ENCODE results near the gene FBXL16. TPM values are rescaled to one million over a fixed set of nuclear protein-coding genes. Genes with fewer than 3 reads are reported as not detected.

The FBXL16 gene
- total RNA-seq, 4 donors from 2014 or later = 0.21 to 0.37 TPM; not detected in 2

GRCh38 chr16:654034-654433, 51.6 kb downstream of the FBXL16 start:
- TF ChIP-seq POLR2A (IDR thresholded peaks at IDR 0.05) = no peak
- TF ChIP-seq CTCF (IDR thresholded peaks at IDR 0.05) = no peak
- H3K36me3 ChIP-seq = no peaks in the 10 kb centered on the region

GRCh38 chr16:652454-653305, 52.9 kb downstream of the FBXL16 start:
- TF ChIP-seq CTCF (IDR thresholded peaks at IDR 0.05) (no peak), POLR2A (IDR thresholded peaks at IDR 0.05) (no peak)
- H3K4me3 ChIP-seq = no peak overlapping the region

More at GRCh38 chr16:654034-654433, 51.6 kb downstream of the FBXL16 start:
- DNase-seq = no peak
- Histone ChIP-seq H3K4me1 (peaks cover 0 to 14% of the 10 kb centered on the region in 2 donors), H3K27ac (no peak overlapping the region), H3K9me3 (no peaks in the 10 kb centered on the region), H3K4me3 (no peak overlapping the region), H3K27me3 (no peaks in the 10 kb centered on the region)
- intact Hi-C loops (cut with DNase I; ENCODE audit: low total_unique reads) = no loop called here

GRCh38 chr16:651844-652243, 53.8 kb downstream of the FBXL16 start:
- Histone ChIP-seq H3K27me3 (no peaks in the 10 kb centered on the region), H3K4me1 (peaks cover 0 to 26% of the 10 kb centered on the region in 2 donors), H3K4me3 (no peak overlapping the region), H3K9me3 (no peaks in the 10 kb centered on the region), H3K36me3 (no peaks in the 10 kb centered on the region), H3K27ac (no peak overlapping the region)
- DNase-seq = no peak
- no peak for TF ChIP-seq POLR2A (IDR thresholded peaks at IDR 0.05)
- TF ChIP-seq CTCF (IDR thresholded peaks at IDR 0.05) = no peak
- intact Hi-C loops (cut with DNase I; ENCODE audit: low total_unique reads) = no loop called here

More at GRCh38 chr16:652454-653305, 52.9 kb downstream of the FBXL16 start:
- Histone ChIP-seq H3K4me1 (peaks cover 0 to 21% of the 10 kb centered on the region in 2 donors), H3K36me3 (no peaks in the 10 kb centered on the region), H3K9me3 (no peaks in the 10 kb centered on the region), H3K27me3 (no peaks in the 10 kb centered on the region), H3K27ac (no peak overlapping the region)
- DNase-seq = no peak
- intact Hi-C loops (cut with DNase I; ENCODE audit: low total_unique reads) = no loop called here

- Histone ChIP-seq H3K27ac (peak overlapping the region; percentile 29 to 91), H3K4me1 (peaks cover 0 to 26% of the 10 kb centered on the region in 2 donors)
- TF ChIP-seq POLR2A (IDR thresholded peaks at IDR 0.05) (no peak), CTCF (IDR thresholded peaks at IDR 0.05) (no peak)
Measured at GRCh38 chr16:649631-650030, 56.0 kb downstream of the FBXL16 start.

More at GRCh38 chr16:649631-650030, 56.0 kb downstream of the FBXL16 start:
- intact Hi-C loops (cut with DNase I; ENCODE audit: low total_unique reads) = no loop called here
- Histone ChIP-seq H3K9me3 (no peaks in the 10 kb centered on the region), H3K27me3 (no peaks in the 10 kb centered on the region), H3K36me3 (no peaks in the 10 kb centered on the region), H3K4me3 (peak overlapping the region; percentile 40 to 75)
- no peak for DNase-seq
